Measurements from ENCODE around the gene FAM53B.

Gene FAM53B

DNA sequence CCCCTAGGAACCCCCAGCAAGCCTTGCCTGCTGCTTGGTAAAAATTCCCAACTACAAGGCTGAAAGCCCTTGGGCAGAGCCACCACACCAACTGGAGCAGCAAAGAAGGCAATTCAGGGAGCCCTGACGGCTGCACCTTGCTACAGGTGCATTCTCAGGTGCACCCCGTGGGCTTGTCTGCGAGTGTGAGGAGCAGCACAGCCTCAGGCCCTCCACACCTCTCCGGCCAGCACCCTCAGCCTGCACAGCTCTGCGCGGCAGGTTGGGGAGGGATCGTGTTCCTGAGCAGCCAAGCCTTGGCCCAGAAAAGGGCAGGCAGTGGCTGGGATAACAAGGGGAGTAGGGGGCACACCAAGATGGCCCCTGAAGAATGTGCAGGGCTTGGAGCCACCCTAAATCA is 104.1 kb downstream of the FAM53B start:
- peaks cover 2 to 10% of the 10 kb centered on the region in 2 donors for H3K36me3 ChIP-seq (replicated peaks in 1 of 2; ENCODE audit: control insufficient read depth in 2 of 2, insufficient read depth in 2 of 2, low read length in 2 of 2)
- H3K4me1 ChIP-seq (ENCODE audit: control insufficient read depth in 2 of 2, insufficient read depth in 1 of 2, low read depth in 1 of 2, low read length in 2 of 2): peaks cover 29 to 46% of the 10 kb centered on the region in 2 donors
- DNase-seq (ENCODE audit: low spot score): no peak
- H3K79me1 ChIP-seq (ENCODE audit: low read depth, low read length): peaks cover 11% of the 10 kb centered on the region
- H3K9me3 ChIP-seq (replicated peaks in 1 of 2; ENCODE audit: control insufficient read depth in 2 of 2, insufficient read depth in 1 of 2, low read depth in 1 of 2, low read length in 2 of 2): no peaks in the 10 kb centered on the region
- H2AK5ac ChIP-seq (ENCODE audit: low read depth, low read length): peak overlapping the region; percentile 86
- H2BK120ac ChIP-seq (ENCODE audit: low read depth, low read length): peak overlapping the region; percentile 14
- H3K18ac ChIP-seq (ENCODE audit: low read length): peak overlapping the region; percentile 93
- no peak overlapping the region for H2AFZ ChIP-seq (ENCODE audit: low read length)
- no peak overlapping the region for H3K4me3 ChIP-seq (ENCODE audit: low read length in 2 of 2)
- H3K4me2 ChIP-seq (ENCODE audit: insufficient read depth, low read length, poor library complexity, severe bottlenecking): no peak overlapping the region
- H3K27me3 ChIP-seq (ENCODE audit: control insufficient read depth in 3 of 3, insufficient read depth in 3 of 3, low read depth in 1 of 3, low read length in 3 of 3): no peaks in the 10 kb centered on the region
- no peak overlapping the region for H2BK5ac ChIP-seq (ENCODE audit: low read length)
- no peak overlapping the region for H4K8ac ChIP-seq (ENCODE audit: low read depth, low read length)
- peak overlapping the region; percentile 14 for H3K27ac ChIP-seq (replicated peaks; ENCODE audit: low read length)
- peak overlapping the region; percentile 94 for H4K91ac ChIP-seq (ENCODE audit: low read depth, low read length, poor library complexity)
- H2BK12ac ChIP-seq (ENCODE audit: low read length): peak overlapping the region; percentile 98
- H3K4ac ChIP-seq (ENCODE audit: low read length): peak overlapping the region; percentile 94
- H3K23ac ChIP-seq (ENCODE audit: low read depth, low read length, poor library complexity): no peak overlapping the region
- no CpG with 5 or more reads among the region's 7 CpGs for WGBS, 2 donors (ENCODE audit: extremely low coverage in 2 of 2, insufficient read length in 2 of 2, insufficient replicate concordance in 1 of 2)
- no peak overlapping the region for H3K9ac ChIP-seq (ENCODE audit: low read depth, low read length, poor library complexity)
- H2BK15ac ChIP-seq (ENCODE audit: low read length): no peak overlapping the region
- H3K14ac ChIP-seq (ENCODE audit: low read length): peak overlapping the region; percentile 79

DNA sequence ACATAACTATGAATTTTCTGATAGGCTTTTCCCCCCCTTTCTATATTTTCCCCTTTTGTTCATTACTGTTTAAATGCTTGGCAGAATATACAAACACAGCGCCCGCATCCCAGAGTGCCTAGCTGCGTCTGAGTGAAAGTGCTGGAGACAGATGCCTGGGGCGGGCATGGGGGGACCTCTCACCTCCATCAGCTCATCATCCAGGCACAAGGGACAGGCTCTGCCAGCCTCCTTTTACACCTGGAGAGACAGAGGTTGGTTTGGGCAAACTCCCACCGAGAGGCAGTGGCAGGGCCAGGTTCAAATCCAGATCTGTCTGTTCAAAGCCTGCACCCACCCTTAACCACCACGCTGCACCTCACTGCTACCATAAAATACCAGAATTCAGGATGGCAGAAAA is 104.5 kb downstream of the FAM53B start:
- DNase-seq (ENCODE audit: low spot score): no peak
- peak overlapping the region; percentile 55 for H3K18ac ChIP-seq (ENCODE audit: low read length)
- H3K4me1 ChIP-seq (ENCODE audit: control insufficient read depth in 2 of 2, insufficient read depth in 1 of 2, low read depth in 1 of 2, low read length in 2 of 2): peaks cover 29 to 43% of the 10 kb centered on the region in 2 donors

DNA sequence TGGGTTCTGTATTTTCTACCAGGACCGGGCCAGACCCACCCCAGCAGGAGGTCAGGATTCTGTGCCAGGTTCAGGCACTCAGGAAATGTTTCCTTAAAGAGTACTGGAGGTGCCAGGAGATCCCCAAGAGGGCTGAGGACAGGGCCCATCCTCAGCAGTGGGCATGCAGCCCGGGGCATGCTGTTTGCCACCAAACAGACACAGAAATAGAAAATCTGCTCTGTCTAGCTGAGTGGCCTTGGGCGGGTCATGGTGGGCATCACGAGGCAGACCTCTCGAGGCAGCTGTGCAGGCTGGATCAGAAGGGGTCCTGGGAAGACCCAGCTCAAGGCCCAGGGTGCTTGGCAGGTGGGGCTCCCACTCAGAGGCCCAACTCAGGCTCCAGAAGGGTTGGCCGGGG is 105.0 kb downstream of the FAM53B start:
- no peak overlapping the region for H3K4me2 ChIP-seq (ENCODE audit: insufficient read depth, low read length, poor library complexity, severe bottlenecking)
- no peak overlapping the region for H3K27ac ChIP-seq (replicated peaks; ENCODE audit: low read length)
- H3K4me3 ChIP-seq (ENCODE audit: low read length in 2 of 2): no peak overlapping the region
- peaks cover 29 to 39% of the 10 kb centered on the region in 2 donors for H3K4me1 ChIP-seq (ENCODE audit: control insufficient read depth in 2 of 2, insufficient read depth in 1 of 2, low read depth in 1 of 2, low read length in 2 of 2)
- peak overlapping the region; percentile 87 for H2BK15ac ChIP-seq (ENCODE audit: low read length)
- H3K79me1 ChIP-seq (ENCODE audit: low read depth, low read length): peaks cover 9% of the 10 kb centered on the region
- peak overlapping the region; percentile 86 for H2AK5ac ChIP-seq (ENCODE audit: low read depth, low read length)
- H3K4ac ChIP-seq (ENCODE audit: low read length): peak overlapping the region; percentile 4
- H3K36me3 ChIP-seq (replicated peaks in 1 of 2; ENCODE audit: control insufficient read depth in 2 of 2, insufficient read depth in 2 of 2, low read length in 2 of 2): peaks cover 2 to 10% of the 10 kb centered on the region in 2 donors
- H4K8ac ChIP-seq (ENCODE audit: low read depth, low read length): no peak overlapping the region
- peak overlapping the region; percentile 21 for H3K14ac ChIP-seq (ENCODE audit: low read length)
- H3K18ac ChIP-seq (ENCODE audit: low read length): peak overlapping the region; percentile 76
- H3K9me3 ChIP-seq (replicated peaks in 1 of 2; ENCODE audit: control insufficient read depth in 2 of 2, insufficient read depth in 1 of 2, low read depth in 1 of 2, low read length in 2 of 2): no peaks in the 10 kb centered on the region
- H2BK5ac ChIP-seq (ENCODE audit: low read length): no peak overlapping the region
- no peak overlapping the region for H2BK120ac ChIP-seq (ENCODE audit: low read depth, low read length)
- no CpG with 5 or more reads among the region's 6 CpGs for WGBS, 2 donors (ENCODE audit: extremely low coverage in 2 of 2, insufficient read length in 2 of 2, insufficient replicate concordance in 1 of 2)
- no peak overlapping the region for H2AFZ ChIP-seq (ENCODE audit: low read length)
- H2BK12ac ChIP-seq (ENCODE audit: low read length): peak overlapping the region; percentile 85
- H4K91ac ChIP-seq (ENCODE audit: low read depth, low read length, poor library complexity): no peak overlapping the region
- H3K9ac ChIP-seq (ENCODE audit: low read depth, low read length, poor library complexity): no peak overlapping the region
- H3K23ac ChIP-seq (ENCODE audit: low read depth, low read length, poor library complexity): no peak overlapping the region
- no peak for DNase-seq (ENCODE audit: low spot score)
- no peaks in the 10 kb centered on the region for H3K27me3 ChIP-seq (ENCODE audit: control insufficient read depth in 3 of 3, insufficient read depth in 3 of 3, low read depth in 1 of 3, low read length in 3 of 3)

More for the DNA sequence above, 104.5 kb downstream of the FAM53B start:
- Histone ChIP-seq H2BK120ac (ENCODE audit: low read depth, low read length) (no peak overlapping the region), H4K8ac (ENCODE audit: low read depth, low read length) (no peak overlapping the region), H3K14ac (ENCODE audit: low read length) (no peak overlapping the region), H2BK5ac (ENCODE audit: low read length) (no peak overlapping the region), H3K9ac (ENCODE audit: low read depth, low read length, poor library complexity) (no peak overlapping the region), H3K4me2 (ENCODE audit: insufficient read depth, low read length, poor library complexity, severe bottlenecking) (no peak overlapping the region), H3K27ac (replicated peaks; ENCODE audit: low read length) (no peak overlapping the region), H3K27me3 (ENCODE audit: control insufficient read depth in 3 of 3, insufficient read depth in 3 of 3, low read depth in 1 of 3, low read length in 3 of 3) (no peaks in the 10 kb centered on the region), H2BK15ac (ENCODE audit: low read length) (peak overlapping the region; percentile 87), H3K9me3 (replicated peaks in 1 of 2; ENCODE audit: control insufficient read depth in 2 of 2, insufficient read depth in 1 of 2, low read depth in 1 of 2, low read length in 2 of 2) (no peaks in the 10 kb centered on the region), H3K79me1 (ENCODE audit: low read depth, low read length) (peaks cover 9% of the 10 kb centered on the region), H3K36me3 (replicated peaks in 1 of 2; ENCODE audit: control insufficient read depth in 2 of 2, insufficient read depth in 2 of 2, low read length in 2 of 2) (peaks cover 2 to 10% of the 10 kb centered on the region in 2 donors), H2BK12ac (ENCODE audit: low read length) (no peak overlapping the region), H2AFZ (ENCODE audit: low read length) (no peak overlapping the region), H3K4me3 (ENCODE audit: low read length in 2 of 2) (no peak overlapping the region), H2AK5ac (ENCODE audit: low read depth, low read length) (peak overlapping the region; percentile 86), H3K23ac (ENCODE audit: low read depth, low read length, poor library complexity) (no peak overlapping the region), H4K91ac (ENCODE audit: low read depth, low read length, poor library complexity) (no peak overlapping the region), H3K4ac (ENCODE audit: low read length) (no peak overlapping the region)
- WGBS, 2 donors (ENCODE audit: extremely low coverage in 2 of 2, insufficient read length in 2 of 2, insufficient replicate concordance in 1 of 2): no CpG with 5 or more reads among the region's 6 CpGs

DNA sequence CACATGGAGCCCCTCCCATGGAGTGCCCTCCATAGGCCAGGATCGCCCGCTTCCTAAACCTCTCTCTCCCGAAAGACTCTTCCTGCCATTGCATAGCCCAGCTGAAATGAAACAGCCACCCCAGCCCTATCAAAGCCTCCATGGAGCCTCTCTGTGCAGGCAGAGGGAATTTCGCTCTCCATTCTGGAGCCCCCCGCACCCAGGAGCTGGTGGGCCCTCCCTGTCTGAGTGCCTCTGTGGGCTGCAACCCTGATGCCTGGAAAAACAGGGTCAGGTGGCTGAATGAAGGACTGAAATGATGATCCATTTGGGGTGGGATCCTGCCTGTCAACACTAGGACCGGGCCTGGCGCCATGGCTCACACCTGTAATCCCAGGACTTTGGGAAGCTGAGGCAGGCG is 106.4 kb downstream of the FAM53B start:
- Histone ChIP-seq H3K4ac (ENCODE audit: low read length) (no peak overlapping the region), H2BK15ac (ENCODE audit: low read length) (peak overlapping the region; percentile 33), H2BK12ac (ENCODE audit: low read length) (no peak overlapping the region), H3K27me3 (ENCODE audit: control insufficient read depth in 3 of 3, insufficient read depth in 3 of 3, low read depth in 1 of 3, low read length in 3 of 3) (no peaks in the 10 kb centered on the region), H3K18ac (ENCODE audit: low read length) (peak overlapping the region; percentile 77), H3K9ac (ENCODE audit: low read depth, low read length, poor library complexity) (no peak overlapping the region), H3K9me3 (replicated peaks in 1 of 2; ENCODE audit: control insufficient read depth in 2 of 2, insufficient read depth in 1 of 2, low read depth in 1 of 2, low read length in 2 of 2) (no peaks in the 10 kb centered on the region), H3K14ac (ENCODE audit: low read length) (no peak overlapping the region), H3K4me3 (ENCODE audit: low read length in 2 of 2) (no peak overlapping the region), H2AK5ac (ENCODE audit: low read depth, low read length) (peak overlapping the region; percentile 89), H3K23ac (ENCODE audit: low read depth, low read length, poor library complexity) (no peak overlapping the region), H2BK120ac (ENCODE audit: low read depth, low read length) (no peak overlapping the region), H3K27ac (replicated peaks; ENCODE audit: low read length) (no peak overlapping the region), H2AFZ (ENCODE audit: low read length) (no peak overlapping the region), H3K36me3 (replicated peaks in 1 of 2; ENCODE audit: control insufficient read depth in 2 of 2, insufficient read depth in 2 of 2, low read length in 2 of 2) (peaks cover 2 to 10% of the 10 kb centered on the region in 2 donors), H4K91ac (ENCODE audit: low read depth, low read length, poor library complexity) (no peak overlapping the region), H2BK5ac (ENCODE audit: low read length) (peak overlapping the region; percentile 78), H3K4me1 (ENCODE audit: control insufficient read depth in 2 of 2, insufficient read depth in 1 of 2, low read depth in 1 of 2, low read length in 2 of 2) (peaks cover 19 to 29% of the 10 kb centered on the region in 2 donors), H3K79me1 (ENCODE audit: low read depth, low read length) (peaks cover 9% of the 10 kb centered on the region), H4K8ac (ENCODE audit: low read depth, low read length) (no peak overlapping the region), H3K4me2 (ENCODE audit: insufficient read depth, low read length, poor library complexity, severe bottlenecking) (no peak overlapping the region)
- no CpG with 5 or more reads among the region's 8 CpGs for WGBS, 2 donors (ENCODE audit: extremely low coverage in 2 of 2, insufficient read length in 2 of 2, insufficient replicate concordance in 1 of 2)
- DNase-seq (ENCODE audit: low spot score): no peak

Measured in neuronal stem cell (in vitro differentiated cells).